A673 (cell line): ENCODE results near the gene ACTN4.

ENCODE experiments used
- EZH2 ChIP-seq: fragments of 200-600 bp; sonication (generic); IDR thresholded peaks from 2 replicates; pipeline ENCODE4 v1.6.1; 2017; ENCODE audit warnings: borderline replicate concordance, low read depth, mild to moderate bottlenecking, mixed read lengths, antibody characterized with exemption, low read length; ENCODE audit not compliant: poor library complexity, severe bottlenecking
- TF ChIP-seq, protein P1 (sequence below): fragments of 300-800, 200-600 bp; sonication (generic); conservative IDR thresholded peaks from 2 replicates; pipeline ENCODE4 v1.5.1; 2017; ENCODE audit warnings: low read depth, mild to moderate bottlenecking, antibody characterized with exemption, low read length, moderate library complexity, mixed read lengths

DNA sequence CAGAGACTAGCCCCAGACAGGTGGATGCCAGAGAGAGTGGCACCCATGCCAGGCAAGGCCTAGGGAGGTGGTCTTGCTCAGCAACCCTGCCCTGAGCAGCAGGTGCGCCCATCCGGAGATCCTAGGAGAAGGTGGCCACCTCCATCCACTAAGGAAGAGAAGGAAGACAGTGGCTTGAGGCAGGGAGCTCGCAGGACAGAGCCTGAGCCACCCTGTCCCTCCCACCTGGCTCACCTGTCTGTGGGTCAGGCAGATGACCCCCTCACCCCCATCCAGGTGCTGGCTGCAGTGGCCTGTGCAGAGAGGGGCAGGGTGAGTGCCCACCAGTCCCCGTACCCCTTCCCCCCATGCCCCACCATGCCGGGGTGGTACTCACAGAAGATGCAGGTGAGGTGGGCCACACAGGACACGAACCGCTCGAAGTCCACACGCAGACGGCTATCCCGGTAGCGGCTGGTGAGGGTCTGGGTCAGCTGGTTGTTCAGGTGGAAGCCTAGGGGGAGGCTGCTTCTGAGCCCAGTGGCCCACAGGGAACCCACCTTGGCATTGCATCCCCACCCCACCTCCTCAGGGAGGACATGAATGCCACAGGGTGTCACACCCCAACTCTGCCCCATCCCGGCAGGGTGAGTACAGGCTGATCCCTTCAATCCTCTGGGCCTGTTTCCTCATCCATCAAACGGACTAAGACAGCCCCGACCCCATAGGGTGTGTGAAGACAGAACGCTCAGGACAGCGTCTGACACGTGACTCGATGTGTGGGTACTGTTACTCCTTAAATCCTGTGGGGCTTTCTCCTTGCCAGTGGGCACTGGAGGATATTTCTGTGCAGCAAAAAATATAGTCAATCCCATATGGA, 83.5 kb downstream of the ACTN4 start:
- TF ChIP-seq, protein P1, sequence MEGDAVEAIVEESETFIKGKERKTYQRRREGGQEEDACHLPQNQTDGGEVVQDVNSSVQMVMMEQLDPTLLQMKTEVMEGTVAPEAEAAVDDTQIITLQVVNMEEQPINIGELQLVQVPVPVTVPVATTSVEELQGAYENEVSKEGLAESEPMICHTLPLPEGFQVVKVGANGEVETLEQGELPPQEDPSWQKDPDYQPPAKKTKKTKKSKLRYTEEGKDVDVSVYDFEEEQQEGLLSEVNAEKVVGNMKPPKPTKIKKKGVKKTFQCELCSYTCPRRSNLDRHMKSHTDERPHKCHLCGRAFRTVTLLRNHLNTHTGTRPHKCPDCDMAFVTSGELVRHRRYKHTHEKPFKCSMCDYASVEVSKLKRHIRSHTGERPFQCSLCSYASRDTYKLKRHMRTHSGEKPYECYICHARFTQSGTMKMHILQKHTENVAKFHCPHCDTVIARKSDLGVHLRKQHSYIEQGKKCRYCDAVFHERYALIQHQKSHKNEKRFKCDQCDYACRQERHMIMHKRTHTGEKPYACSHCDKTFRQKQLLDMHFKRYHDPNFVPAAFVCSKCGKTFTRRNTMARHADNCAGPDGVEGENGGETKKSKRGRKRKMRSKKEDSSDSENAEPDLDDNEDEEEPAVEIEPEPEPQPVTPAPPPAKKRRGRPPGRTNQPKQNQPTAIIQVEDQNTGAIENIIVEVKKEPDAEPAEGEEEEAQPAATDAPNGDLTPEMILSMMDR, result no peak
- TF ChIP-seq EZH2, result no peak
